CD14-positive monocyte (primary cell): Measurements from ENCODE around the gene RBM46. TPM values are rescaled to one million over a fixed set of nuclear protein-coding genes. Genes with fewer than 3 reads are reported as not detected.

Experiments used
- DNase-seq, 3 donors: peaks; one replicate each; pipeline ENCODE4 v3.0.0-alpha.2; 2011 to 2022
- H2AFZ ChIP-seq: 2 replicates; pipeline ENCODE4 v1.6.0; 2012; ENCODE audit warnings: mild to moderate bottlenecking, low read depth, low read length, inconsistent platforms; ENCODE audit not compliant: insufficient read depth, poor library complexity, severe bottlenecking
- H3K27ac ChIP-seq, 2 donors: 1 replicate in 1 of 2; 2 replicates in 1 of 2; pipeline ENCODE4 v1.5.1; 2012 to 2013; ENCODE audit warnings: low read length in 2 of 2, control low read depth in 1 of 2, inconsistent platforms in 1 of 2, low read depth in 1 of 2, mild to moderate bottlenecking in 1 of 2
- H3K27me3 ChIP-seq, 2 donors: one replicate each; pipeline versions ENCODE4 v1.6.0 to v1.6.1; 2011 to 2013; ENCODE audit warnings: low read length in 2 of 2; ENCODE audit not compliant: control insufficient read depth in 2 of 2, insufficient read depth in 2 of 2
- H3K36me3 ChIP-seq, 2 donors: replicated peaks in 1 of 2; 1 replicate in 1 of 2; 2 replicates in 1 of 2; pipeline versions ENCODE4 v1.5.1 to v1.6.1; 2012 to 2013; ENCODE audit warnings: low read length in 2 of 2, control low read depth in 1 of 2, inconsistent platforms in 1 of 2, mild to moderate bottlenecking in 1 of 2; ENCODE audit not compliant: insufficient read depth in 2 of 2, control insufficient read depth in 1 of 2
- H3K4me1 ChIP-seq, 2 donors: 1 replicate in 1 of 2; 2 replicates in 1 of 2; pipeline versions ENCODE4 v1.5.1 to v1.6.1; 2012 to 2013; ENCODE audit warnings: low read length in 2 of 2, control low read depth in 1 of 2, inconsistent platforms in 1 of 2, mild to moderate bottlenecking in 1 of 2, moderate library complexity in 1 of 2; ENCODE audit not compliant: insufficient read depth in 2 of 2, control insufficient read depth in 1 of 2
- H3K4me2 ChIP-seq: replicated peaks from 2 replicates; pipeline ENCODE3; 2012; ENCODE audit warnings: low read length, moderate library complexity, mild to moderate bottlenecking; ENCODE audit not compliant: poor library complexity, severe bottlenecking; ENCODE audit errors: extremely low read depth
- H3K4me3 ChIP-seq, 3 experiments: fragments of 200-600 bp in 1 of 3; sonication (generic) in 1 of 3; replicated peaks in 1 of 3; 1 replicate in 2 of 3; 2 replicates in 1 of 3; pipeline ENCODE4 v1.5.1; 2011 to 2013; ENCODE audit warnings: low read length in 3 of 3, mild to moderate bottlenecking in 3 of 3, control low read depth in 2 of 3, low read depth in 2 of 3, inconsistent platforms in 1 of 3, moderate library complexity in 1 of 3
- H3K79me2 ChIP-seq: 2 replicates; pipeline ENCODE4 v1.6.0; 2012; ENCODE audit warnings: mild to moderate bottlenecking, control low read depth, inconsistent platforms, low read length, moderate library complexity; ENCODE audit not compliant: insufficient read depth
- H3K9ac ChIP-seq: 2 replicates; pipeline ENCODE4 v1.6.0; 2017; ENCODE audit warnings: low read length, mild to moderate bottlenecking; ENCODE audit not compliant: insufficient read depth, poor library complexity, severe bottlenecking
- H3K9me3 ChIP-seq, 2 donors: replicated peaks in 1 of 2; 1 replicate in 1 of 2; 2 replicates in 1 of 2; pipeline versions ENCODE4 v1.5.1 to v1.6.1; 2012 to 2013; ENCODE audit warnings: low read length in 2 of 2, control low read depth in 1 of 2; ENCODE audit not compliant: control insufficient read depth in 1 of 2, insufficient read depth in 1 of 2
- H4K20me1 ChIP-seq: 2 replicates; pipeline ENCODE4 v1.6.0; 2012; ENCODE audit warnings: mild to moderate bottlenecking, low read length, control low read depth, moderate library complexity; ENCODE audit not compliant: insufficient read depth
- H3K27ac Mint-ChIP-seq, 7 donors: one replicate each; pipeline ENCODE4 v1.8.0; 2020; ENCODE audit warnings: mild to moderate bottlenecking in 7 of 7, mixed read lengths in 7 of 7, moderate library complexity in 6 of 7, inconsistent platforms in 2 of 7
- H3K27me3 Mint-ChIP-seq, 3 donors: one replicate each; pipeline ENCODE4 v1.8.0; 2021 to 2022; ENCODE audit warnings: low read depth in 3 of 3, mild to moderate bottlenecking in 3 of 3, mixed read lengths in 3 of 3, moderate library complexity in 3 of 3, inconsistent platforms in 1 of 3
- H3K36me3 Mint-ChIP-seq, 2 donors: one replicate each; pipeline ENCODE4 v1.8.0; 2020; ENCODE audit warnings: mixed read lengths in 2 of 2, inconsistent platforms in 1 of 2, mild to moderate bottlenecking in 1 of 2
- H3K4me1 Mint-ChIP-seq: one replicate; pipeline ENCODE4 v1.8.0; 2020; ENCODE audit warnings: mild to moderate bottlenecking, mixed read lengths
- H3K4me3 Mint-ChIP-seq, 2 donors: one replicate each; pipeline ENCODE4 v1.8.0; 2020; ENCODE audit warnings: mild to moderate bottlenecking in 2 of 2, mixed read lengths in 2 of 2, moderate library complexity in 1 of 2
- H3K9me3 Mint-ChIP-seq, 7 donors: one replicate each; pipeline ENCODE4 v1.8.0; 2020 to 2022; ENCODE audit warnings: mixed read lengths in 7 of 7, mild to moderate bottlenecking in 6 of 7, moderate library complexity in 6 of 7, inconsistent platforms in 2 of 7
- WGBS: methylation state at CpG from one replicate; pipeline ENCODE4 v1.1.5; 2013; ENCODE audit warnings: missing lambda C conversion rate; ENCODE audit not compliant: insufficient coverage; 5-methylcytosine and 5-hydroxymethylcytosine counted together
- intact Hi-C, 2 donors: fragments of 100-400 bp; cut with micrococcal nuclease; formaldehyde crosslinking; loops; one replicate each; pipeline versions ENCODE4 v1.15.0 to v1.15.1; 2023
- polyA plus RNA-seq, 3 donors: library from polyadenylated mRNA; depleted of rRNA in 1 of 3; unstranded in 2 of 3; stranded (reverse) in 1 of 3; fragments of 300-500 nt in 2 of 3; fragments of >200 nt in 1 of 3; fragmentation: Illumina TruSeq in 2 of 3; gene quantifications; 1 replicate in 2 of 3; 2 replicates in 1 of 3; pipeline ENCODE4 v1.2.3, GENCODE V29; 2012 to 2021
- TF ChIP-seq, protein P1 (sequence below): fragments of 200-600 bp; IDR thresholded peaks from one replicate; pipeline ENCODE4 v1.8.0; 2022; ENCODE audit warnings: antibody characterized with exemption, mild to moderate bottlenecking

The RBM46 gene
- polyA plus RNA-seq, 3 donors: 0.04 TPM; not detected in 2

DNA sequence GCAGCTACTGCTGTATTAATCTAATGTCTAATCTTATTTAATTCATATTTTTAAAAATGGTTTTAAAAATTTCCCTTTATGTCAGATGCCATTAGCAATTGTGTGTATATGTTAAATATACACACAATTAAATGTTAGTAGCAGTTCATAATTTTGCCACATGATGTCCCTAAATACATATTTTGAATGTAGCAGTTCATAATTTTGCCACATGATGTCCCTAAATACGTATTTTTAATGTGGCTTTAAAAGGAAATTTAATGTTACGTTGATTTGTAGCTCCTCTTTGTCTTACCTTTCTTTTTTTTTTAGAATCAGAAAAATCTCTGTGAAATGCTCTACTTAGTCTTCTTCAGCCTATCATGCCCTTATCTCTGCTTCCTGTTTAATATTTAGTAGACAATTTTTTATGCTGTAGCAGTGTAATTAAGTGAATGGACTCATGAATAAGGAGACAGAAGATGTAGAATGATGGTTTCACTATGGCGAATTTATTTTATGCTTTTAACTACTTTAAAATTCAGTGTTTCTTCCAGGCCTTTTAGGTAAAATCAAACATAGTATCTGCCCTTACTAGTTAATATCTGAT, 26.1 kb downstream of the RBM46 start:
- Histone ChIP-seq H2AFZ (no peak overlapping the region), H3K4me3 (no peak overlapping the region), H3K9me3 (no peaks in the 10 kb centered on the region), H3K9ac (no peak overlapping the region), H3K4me2 (no peak overlapping the region), H4K20me1 (no peaks in the 10 kb centered on the region), H3K27ac (no peak overlapping the region), H3K79me2 (no peaks in the 10 kb centered on the region), H3K4me1 (no peaks in the 10 kb centered on the region), H3K36me3 (no peaks in the 10 kb centered on the region), H3K27me3 (no peaks in the 10 kb centered on the region)
- TF ChIP-seq, protein P1, sequence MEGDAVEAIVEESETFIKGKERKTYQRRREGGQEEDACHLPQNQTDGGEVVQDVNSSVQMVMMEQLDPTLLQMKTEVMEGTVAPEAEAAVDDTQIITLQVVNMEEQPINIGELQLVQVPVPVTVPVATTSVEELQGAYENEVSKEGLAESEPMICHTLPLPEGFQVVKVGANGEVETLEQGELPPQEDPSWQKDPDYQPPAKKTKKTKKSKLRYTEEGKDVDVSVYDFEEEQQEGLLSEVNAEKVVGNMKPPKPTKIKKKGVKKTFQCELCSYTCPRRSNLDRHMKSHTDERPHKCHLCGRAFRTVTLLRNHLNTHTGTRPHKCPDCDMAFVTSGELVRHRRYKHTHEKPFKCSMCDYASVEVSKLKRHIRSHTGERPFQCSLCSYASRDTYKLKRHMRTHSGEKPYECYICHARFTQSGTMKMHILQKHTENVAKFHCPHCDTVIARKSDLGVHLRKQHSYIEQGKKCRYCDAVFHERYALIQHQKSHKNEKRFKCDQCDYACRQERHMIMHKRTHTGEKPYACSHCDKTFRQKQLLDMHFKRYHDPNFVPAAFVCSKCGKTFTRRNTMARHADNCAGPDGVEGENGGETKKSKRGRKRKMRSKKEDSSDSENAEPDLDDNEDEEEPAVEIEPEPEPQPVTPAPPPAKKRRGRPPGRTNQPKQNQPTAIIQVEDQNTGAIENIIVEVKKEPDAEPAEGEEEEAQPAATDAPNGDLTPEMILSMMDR: peak; percentile 47
- Mint-ChIP-seq H3K9me3 (no peaks in the 10 kb centered on the region), H3K4me3 (no peak overlapping the region), H3K27me3 (peaks cover 0 to 4% (median 0%) of the 10 kb centered on the region in 3 donors), H3K36me3 (no peaks in the 10 kb centered on the region), H3K4me1 (no peaks in the 10 kb centered on the region), H3K27ac (no peak overlapping the region)
- no CpG with 5 or more reads among the region's 3 CpGs for WGBS
- intact Hi-C loops: no loop called here
- no peak for DNase-seq

DNA sequence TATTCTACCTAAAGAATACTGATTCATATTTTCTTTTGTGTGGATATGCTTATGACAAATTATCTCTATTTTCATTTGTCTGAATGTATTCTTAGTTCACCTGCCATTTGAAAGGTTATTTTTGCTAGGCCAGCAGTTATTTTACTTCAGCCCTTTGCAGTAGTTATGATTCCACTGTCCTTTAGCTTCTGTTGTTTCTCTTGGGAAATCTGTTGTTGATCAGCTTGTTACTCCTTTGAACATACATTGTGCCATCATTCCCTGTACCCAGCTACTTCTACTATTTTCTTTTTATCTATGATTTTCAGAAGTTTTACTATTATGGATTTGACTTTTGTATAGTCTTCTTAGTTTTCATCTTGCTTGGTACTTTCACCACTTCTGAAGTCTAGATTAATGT, 37.2 kb downstream of the RBM46 start:
- intact Hi-C loops: no loop called here

More for the DNA sequence above, 37.2 kb downstream of the RBM46 start:
- Mint-ChIP-seq H3K36me3 (no peaks in the 10 kb centered on the region), H3K9me3 (no peaks in the 10 kb centered on the region), H3K27me3 (no peaks in the 10 kb centered on the region), H3K4me1 (no peaks in the 10 kb centered on the region), H3K27ac (no peak overlapping the region), H3K4me3 (no peak overlapping the region)
- H3K9ac ChIP-seq: no peak overlapping the region
- no peak overlapping the region for H3K4me3 ChIP-seq
- H3K36me3 ChIP-seq: no peaks in the 10 kb centered on the region
- H3K79me2 ChIP-seq: no peaks in the 10 kb centered on the region
- H3K27me3 ChIP-seq: no peaks in the 10 kb centered on the region
- no peaks in the 10 kb centered on the region for H3K9me3 ChIP-seq
- DNase-seq: no peak
- no peak overlapping the region for H2AFZ ChIP-seq
- H4K20me1 ChIP-seq: no peaks in the 10 kb centered on the region
- no peak overlapping the region for H3K4me2 ChIP-seq
- TF ChIP-seq, protein P1: no peak
- H3K4me1 ChIP-seq: no peaks in the 10 kb centered on the region
- no peak overlapping the region for H3K27ac ChIP-seq
